GM21515 (cell line): ENCODE data around the gene EPHB1.
"Not testable (repeated sequence)": the region's sequence is repeated elsewhere in the genome, so short reads cannot be mapped to it uniquely, and the experiment has no call there.

Experiments used
- ATAC-seq: cut with Tn5 transposase; IDR thresholded peaks from one replicate; pipeline ENCODE4 v1.9.1; 2021; ENCODE audit not compliant: unreplicated experiment

EPHB1 gene

GRCh38 chr3:135106445-135106844 is 311.4 kb downstream of the EPHB1 start:
- no peak for ATAC-seq

GRCh38 chr3:135107043-135107442 is 312.0 kb downstream of the EPHB1 start:
- no peak for ATAC-seq

GRCh38 chr3:135109681-135110080 is 314.6 kb downstream of the EPHB1 start:
- no peak for ATAC-seq

- ATAC-seq = not testable (repeated sequence)
These were observed 319.5 kb downstream of the EPHB1 start for GRCh38 chr3:135114551-135114950.

- no peak for ATAC-seq
These were observed 322.9 kb downstream of the EPHB1 start for GRCh38 chr3:135117977-135118376.

- ATAC-seq = no peak
These were observed 323.7 kb downstream of the EPHB1 start for GRCh38 chr3:135118792-135119191.

GRCh38 chr3:135125171-135125801 is 330.2 kb downstream of the EPHB1 start:
- ATAC-seq = no peak

- ATAC-seq = no peak
These were observed 332.9 kb downstream of the EPHB1 start for GRCh38 chr3:135127946-135128470.

- no peak for ATAC-seq
These were observed 333.8 kb downstream of the EPHB1 start for GRCh38 chr3:135128818-135129217.

- ATAC-seq = no peak
These were observed 336.2 kb downstream of the EPHB1 start for GRCh38 chr3:135131290-135131689.

- ATAC-seq = no peak
These were observed 339.0 kb downstream of the EPHB1 start for GRCh38 chr3:135133905-135134683.

GRCh38 chr3:135134684-135135075 is 339.6 kb downstream of the EPHB1 start:
- ATAC-seq = no peak

- ATAC-seq = no peak
These were observed 340.4 kb downstream of the EPHB1 start for GRCh38 chr3:135135445-135135844.

GRCh38 chr3:135136361-135137100 is 341.5 kb downstream of the EPHB1 start:
- no peak for ATAC-seq

GRCh38 chr3:135137296-135137695 is 342.2 kb downstream of the EPHB1 start:
- ATAC-seq = no peak

- ATAC-seq = no peak
These were observed 343.7 kb downstream of the EPHB1 start for GRCh38 chr3:135138776-135139175.

- no peak for ATAC-seq
These were observed 345.5 kb downstream of the EPHB1 start for GRCh38 chr3:135140591-135140990.

- ATAC-seq = no peak
These were observed 346.1 kb downstream of the EPHB1 start for GRCh38 chr3:135141160-135141559.

GRCh38 chr3:135141672-135142071 is 346.6 kb downstream of the EPHB1 start:
- no peak for ATAC-seq

- ATAC-seq = no peak
These were observed 347.5 kb downstream of the EPHB1 start for GRCh38 chr3:135142530-135142929.

GRCh38 chr3:135143474-135143873 is 348.4 kb downstream of the EPHB1 start:
- no peak for ATAC-seq

- no peak for ATAC-seq
These were observed 350.5 kb downstream of the EPHB1 start for GRCh38 chr3:135145581-135145980.
